GM19324 (cell line): Measurements from ENCODE around the gene SYS1.
"Not testable (repeated sequence)": the region's sequence is repeated elsewhere in the genome, so short reads cannot be mapped to it uniquely, and the experiment has no call there.

ENCODE experiments used
- ATAC-seq: cut with Tn5 transposase; IDR thresholded peaks from one replicate; pipeline ENCODE4 v1.9.1; 2021; ENCODE audit warnings: mild to moderate bottlenecking, moderate library complexity; ENCODE audit not compliant: unreplicated experiment, low FRiP score

The SYS1 gene

GRCh38 chr20:45339084-45339483, 23.9 kb upstream of the SYS1 start:
- no peak for ATAC-seq

GRCh38 chr20:45339799-45340198, 23.2 kb upstream of the SYS1 start:
- no peak for ATAC-seq

- ATAC-seq, result no peak
These were observed 22.6 kb upstream of the SYS1 start for GRCh38 chr20:45340236-45340847.

GRCh38 chr20:45340951-45341350, 22.0 kb upstream of the SYS1 start:
- ATAC-seq, result no peak

- no peak for ATAC-seq
These were observed 21.4 kb upstream of the SYS1 start for GRCh38 chr20:45341579-45341938.

- ATAC-seq, result no peak
These were observed 20.8 kb upstream of the SYS1 start for GRCh38 chr20:45341939-45342854.

GRCh38 chr20:45342855-45343531, 20.0 kb upstream of the SYS1 start:
- ATAC-seq, result no peak

GRCh38 chr20:45343532-45344167, 19.3 kb upstream of the SYS1 start:
- no peak for ATAC-seq

- no peak for ATAC-seq
These were observed 18.6 kb upstream of the SYS1 start for GRCh38 chr20:45344168-45344860.

GRCh38 chr20:45345104-45345936, 17.6 kb upstream of the SYS1 start:
- ATAC-seq, result no peak

GRCh38 chr20:45346291-45346718, 16.7 kb upstream of the SYS1 start:
- no peak for ATAC-seq

- ATAC-seq, result no peak
These were observed 16.1 kb upstream of the SYS1 start for GRCh38 chr20:45346851-45347250.

GRCh38 chr20:45347297-45347935, 15.5 kb upstream of the SYS1 start:
- no peak for ATAC-seq

GRCh38 chr20:45347936-45348778, 14.8 kb upstream of the SYS1 start, which contains the start of gene SDC4:
TSS of gene SDC4 (minus strand) at chr20:45348424. CDS start at chr20:45348384, 40 bp downstream.
- no peak for ATAC-seq

GRCh38 chr20:45350217-45350616, 12.7 kb upstream of the SYS1 start:
- no peak for ATAC-seq

GRCh38 chr20:45350795-45351194, 12.2 kb upstream of the SYS1 start:
- ATAC-seq, result not testable (repeated sequence)

- no peak for ATAC-seq
These were observed 10.2 kb upstream of the SYS1 start for GRCh38 chr20:45352729-45353128.

GRCh38 chr20:45353746-45354145, 9.2 kb upstream of the SYS1 start:
- no peak for ATAC-seq
